Fibroblast of skin of left quadriceps (primary cell): ENCODE data around the gene NAGLU.
A peak's percentile ranks its signal among the peaks of the same experiment; 100 is the strongest.
"Not testable (repeated sequence)": the region's sequence is repeated elsewhere in the genome, so short reads cannot be mapped to it uniquely, and the experiment has no call there.

Experiments
- DNase-seq, 2 experiments: peaks; one replicate each; pipeline ENCODE4 v3.0.0-alpha.2; 2013; ENCODE audit warnings: low read depth in 2 of 2

NAGLU gene

DNA sequence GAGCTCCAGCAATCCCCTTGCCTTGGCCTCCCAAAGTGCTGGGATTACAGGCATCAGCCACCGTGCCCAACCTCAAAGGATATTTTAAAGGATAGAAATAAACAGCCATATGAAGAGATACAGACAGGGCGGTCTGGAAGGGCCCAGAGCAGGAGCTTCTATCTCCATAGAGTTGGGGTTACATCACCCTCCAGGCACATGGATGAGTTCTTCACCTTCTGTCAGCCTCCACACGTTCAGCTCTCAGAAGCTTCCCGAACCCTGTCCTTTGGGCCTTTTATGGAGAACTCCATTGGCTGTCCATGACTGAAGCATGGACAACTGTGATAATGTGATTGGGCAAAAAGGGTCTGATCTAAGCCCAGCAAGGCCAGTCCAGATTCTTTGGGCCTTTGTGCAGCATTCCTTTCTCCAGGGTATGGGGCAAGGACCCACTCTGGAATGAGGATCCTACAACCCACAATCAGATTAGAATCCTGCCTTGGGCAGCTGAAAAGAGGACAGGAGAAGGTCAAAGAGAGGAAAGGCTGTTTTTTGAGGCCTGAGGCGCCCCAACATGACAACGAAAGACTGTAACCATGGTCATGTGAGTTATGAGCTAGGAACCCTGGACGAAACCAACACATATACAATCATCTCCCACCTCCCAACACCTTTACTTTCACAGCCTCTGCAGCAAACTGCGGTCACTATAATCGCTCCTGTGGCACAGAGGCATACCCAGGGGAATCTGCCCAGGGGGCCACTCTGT lies 9.9 kb downstream of the NAGLU start:
- DNase-seq: not testable (repeated sequence)

DNA sequence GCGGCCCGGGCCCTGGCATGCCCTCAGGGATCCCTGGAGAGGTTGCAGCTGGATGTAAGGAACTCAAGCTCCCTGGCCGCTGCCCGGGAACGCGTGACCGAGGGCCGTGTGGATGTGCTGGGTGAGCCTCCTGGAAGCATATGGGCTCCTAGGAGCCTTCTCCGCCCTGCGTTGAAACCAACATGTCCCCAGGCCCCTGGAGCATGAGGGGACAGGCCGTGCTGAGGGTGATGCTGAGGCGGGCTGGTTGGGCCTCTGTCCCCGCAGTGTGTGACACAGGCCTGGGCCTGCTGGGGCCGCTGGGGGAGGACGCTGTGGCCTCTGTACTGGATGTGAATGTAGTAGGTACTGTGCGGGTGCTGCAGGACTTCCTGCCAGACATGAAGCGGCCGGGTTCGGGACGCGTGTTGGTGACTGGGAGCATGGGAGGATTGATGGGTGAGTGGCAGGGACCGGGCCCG lies 11.0 kb downstream of the NAGLU start:
- no peak for DNase-seq

DNA sequence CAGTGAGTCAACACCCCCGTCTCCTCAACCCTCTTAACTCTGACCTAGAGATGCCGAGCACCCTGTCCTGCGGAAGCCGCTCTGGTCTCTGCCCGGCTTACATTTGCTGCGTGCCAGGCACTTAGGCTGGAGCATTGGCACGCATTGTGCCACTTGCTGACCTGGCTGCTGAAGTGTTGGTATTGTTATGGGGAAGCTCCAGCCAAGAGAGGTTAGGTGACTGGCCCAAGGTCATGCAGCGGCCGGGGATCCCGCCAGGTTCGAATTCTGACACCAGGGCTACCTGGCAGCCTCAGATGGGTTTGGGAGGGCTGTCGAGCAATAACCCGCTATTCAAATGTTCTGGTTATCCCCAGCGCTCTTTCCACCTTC lies 11.6 kb downstream of the NAGLU start:
- no peak for DNase-seq

DNA sequence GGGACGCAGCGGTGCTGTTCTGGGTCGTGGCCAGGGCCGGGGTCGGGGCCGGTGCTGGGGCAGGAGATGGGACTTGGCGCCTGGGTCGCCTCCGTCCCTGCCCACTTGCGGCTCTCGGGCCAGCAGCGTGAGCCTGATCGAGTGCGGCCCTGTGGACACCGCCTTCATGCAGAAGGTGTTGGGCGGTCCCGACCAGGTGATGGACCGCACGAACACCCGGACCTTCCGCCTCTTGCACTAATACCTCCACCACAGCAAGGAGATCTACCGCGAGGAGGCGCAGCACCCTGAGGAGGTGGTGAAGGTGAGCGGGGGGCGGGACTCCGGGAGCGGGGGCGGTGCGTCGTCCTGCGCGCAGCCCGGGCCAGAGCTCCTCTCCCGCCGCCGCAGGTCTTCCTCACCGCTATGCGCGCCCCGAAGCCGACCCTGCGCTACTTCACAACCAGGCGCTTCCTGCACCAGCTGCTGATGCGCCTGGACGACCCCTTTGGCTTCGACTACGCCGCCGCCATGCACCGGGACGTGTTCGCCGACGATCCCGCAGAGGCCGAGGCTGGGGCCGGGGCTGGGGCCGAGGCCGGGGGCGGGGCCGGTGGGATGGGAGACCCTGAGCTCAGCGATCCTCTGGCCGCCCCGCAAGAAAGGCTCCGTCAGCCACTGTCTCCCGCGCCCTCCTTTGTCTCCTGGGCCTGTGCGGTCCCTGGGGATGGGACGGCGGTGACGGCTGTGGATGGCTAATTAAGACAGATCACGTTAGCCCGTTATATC lies 12.2 kb downstream of the NAGLU start:
- DNase-seq: no peak

DNA sequence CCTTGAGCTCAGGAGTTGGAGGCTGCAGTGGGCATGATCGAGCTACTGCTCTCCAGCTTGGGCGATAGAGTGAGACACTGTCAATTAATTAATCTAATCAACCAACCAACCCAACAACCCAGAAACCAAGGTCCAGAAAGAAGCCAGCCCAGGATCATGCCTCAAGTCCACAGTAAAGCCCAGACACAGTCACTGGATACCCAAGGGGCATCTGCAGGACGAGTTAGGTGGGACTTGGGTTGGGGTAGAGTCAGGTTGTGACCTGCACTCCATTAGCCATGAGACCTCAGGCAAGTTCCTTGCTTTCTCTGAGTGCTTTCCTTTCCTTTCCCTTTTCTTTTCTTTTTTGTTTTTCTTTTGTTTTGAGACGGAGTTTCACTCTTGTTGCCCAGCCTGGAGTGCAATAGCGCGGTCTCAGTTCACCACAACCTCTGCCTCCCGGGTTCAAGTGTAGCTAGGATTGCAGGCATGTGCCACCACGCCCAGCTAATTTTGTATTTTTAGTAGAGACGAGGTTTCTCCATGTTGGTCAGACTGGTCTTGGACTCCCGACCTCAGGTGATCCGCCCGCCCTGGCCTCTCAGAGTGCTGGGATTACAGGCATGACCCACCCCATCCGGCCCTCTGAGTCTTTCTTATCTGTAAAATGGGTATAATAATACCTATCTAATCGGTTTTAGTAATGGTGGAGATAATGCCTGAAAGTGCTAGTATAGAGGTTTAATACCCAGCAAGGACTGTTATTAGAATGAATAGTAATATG lies 13.1 kb downstream of the NAGLU start:
- DNase-seq: no peak

DNA sequence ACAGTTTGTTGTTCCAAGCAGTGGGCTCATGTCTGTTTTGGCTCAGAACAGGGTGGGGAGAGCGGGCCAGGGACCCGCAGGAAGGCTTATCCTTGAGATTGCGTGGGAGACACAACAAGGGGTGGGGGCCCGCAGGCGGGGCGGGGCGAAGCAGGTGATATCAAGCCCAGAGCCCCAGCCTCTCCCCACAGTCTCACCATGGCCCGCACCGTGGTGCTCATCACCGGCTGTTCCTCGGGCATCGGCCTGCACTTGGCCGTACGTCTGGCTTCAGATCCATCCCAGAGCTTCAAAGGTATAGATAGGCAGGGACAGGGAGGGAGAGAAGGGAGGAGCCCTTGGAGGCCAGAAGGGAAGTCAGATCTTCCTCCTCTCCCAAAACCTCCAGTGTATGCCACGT lies 16.7 kb downstream of the NAGLU start, which contains the start of gene HSD17B1:
HSD17B1 (plus strand) TSS at position 188 of the 400 bp plus-strand sequence; CDS start at position 199, 11 bp downstream.
- not testable (repeated sequence) for DNase-seq

DNA sequence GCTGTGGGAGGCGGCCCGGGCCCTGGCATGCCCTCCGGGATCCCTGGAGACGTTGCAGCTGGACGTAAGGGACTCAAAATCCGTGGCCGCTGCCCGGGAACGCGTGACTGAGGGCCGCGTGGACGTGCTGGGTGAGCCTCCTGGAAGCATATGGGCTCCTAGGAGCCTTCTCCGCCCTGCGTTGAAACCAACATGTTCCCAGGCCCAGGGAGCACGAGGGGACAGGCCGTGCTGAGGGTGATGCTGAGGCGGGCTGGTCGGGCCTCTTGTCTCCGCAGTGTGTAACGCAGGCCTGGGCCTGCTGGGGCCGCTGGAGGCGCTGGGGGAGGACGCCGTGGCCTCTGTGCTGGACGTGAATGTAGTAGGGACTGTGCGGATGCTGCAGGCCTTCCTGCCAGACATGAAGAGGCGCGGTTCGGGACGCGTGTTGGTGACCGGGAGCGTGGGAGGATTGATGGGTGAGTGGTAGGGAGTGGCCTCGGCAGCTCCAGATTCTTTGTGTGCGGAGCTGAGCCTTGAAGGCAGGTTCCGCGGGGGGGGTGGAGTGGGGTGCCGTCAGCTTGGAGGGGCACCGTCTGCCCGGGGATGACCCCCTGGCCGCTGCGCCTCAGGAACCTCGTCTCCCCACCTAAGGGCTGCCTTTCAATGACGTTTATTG lies 17.2 kb downstream of the NAGLU start:
- no peak for DNase-seq

DNA sequence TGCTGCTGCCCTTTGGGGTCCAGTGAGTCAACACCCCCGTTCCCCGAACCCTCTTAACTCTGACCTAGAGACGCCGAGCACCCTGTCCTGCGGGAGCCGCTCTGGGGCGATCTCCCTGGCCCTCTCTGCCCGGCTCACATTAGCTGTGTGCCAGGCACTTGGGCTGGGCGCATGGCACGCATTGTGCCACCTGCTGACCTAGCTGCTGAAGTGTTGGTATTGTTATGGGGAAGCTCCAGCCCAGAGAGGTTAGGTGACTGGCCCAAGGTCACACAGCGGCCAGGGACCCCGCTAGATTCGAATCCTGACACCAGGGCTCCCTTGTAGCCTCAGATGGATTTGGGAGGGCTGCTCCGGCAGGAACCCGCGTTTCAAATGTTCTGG lies 17.8 kb downstream of the NAGLU start:
- no peak for DNase-seq

DNA sequence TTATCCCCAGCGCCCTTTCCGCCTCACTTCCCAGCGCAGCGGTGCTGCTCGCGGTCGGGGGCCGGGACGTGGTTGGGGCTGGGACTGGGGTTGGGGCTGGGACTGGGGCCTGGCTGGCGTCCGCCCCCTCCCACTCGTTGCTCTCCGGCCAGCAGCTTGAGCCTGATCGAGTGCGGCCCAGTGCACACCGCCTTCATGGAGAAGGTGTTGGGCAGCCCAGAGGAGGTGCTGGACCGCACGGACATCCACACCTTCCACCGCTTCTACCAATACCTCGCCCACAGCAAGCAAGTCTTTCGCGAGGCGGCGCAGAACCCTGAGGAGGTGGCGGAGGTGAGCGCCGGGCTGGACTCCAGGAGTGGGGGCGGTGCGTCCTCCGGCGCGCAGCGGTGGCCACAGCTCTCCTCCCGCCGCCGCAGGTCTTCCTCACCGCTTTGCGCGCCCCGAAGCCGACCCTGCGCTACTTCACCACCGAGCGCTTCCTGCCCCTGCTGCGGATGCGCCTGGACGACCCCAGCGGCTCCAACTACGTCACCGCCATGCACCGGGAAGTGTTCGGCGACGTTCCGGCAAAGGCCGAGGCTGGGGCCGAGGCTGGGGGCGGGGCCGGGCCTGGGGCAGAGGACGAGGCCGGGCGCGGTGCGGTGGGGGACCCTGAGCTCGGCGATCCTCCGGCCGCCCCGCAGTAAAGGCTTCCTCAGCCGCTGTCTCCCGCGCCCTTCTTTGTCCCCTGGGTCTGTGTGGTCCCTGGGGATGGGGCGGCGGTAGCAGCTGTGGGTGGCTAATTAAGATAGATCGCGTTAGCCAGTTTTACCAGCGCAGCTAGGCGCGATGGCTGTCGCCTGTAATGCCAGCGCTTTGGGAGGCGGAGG lies 18.4 kb downstream of the NAGLU start:
- DNase-seq: peak in 1 of 2 experiments; percentile 50

DNA sequence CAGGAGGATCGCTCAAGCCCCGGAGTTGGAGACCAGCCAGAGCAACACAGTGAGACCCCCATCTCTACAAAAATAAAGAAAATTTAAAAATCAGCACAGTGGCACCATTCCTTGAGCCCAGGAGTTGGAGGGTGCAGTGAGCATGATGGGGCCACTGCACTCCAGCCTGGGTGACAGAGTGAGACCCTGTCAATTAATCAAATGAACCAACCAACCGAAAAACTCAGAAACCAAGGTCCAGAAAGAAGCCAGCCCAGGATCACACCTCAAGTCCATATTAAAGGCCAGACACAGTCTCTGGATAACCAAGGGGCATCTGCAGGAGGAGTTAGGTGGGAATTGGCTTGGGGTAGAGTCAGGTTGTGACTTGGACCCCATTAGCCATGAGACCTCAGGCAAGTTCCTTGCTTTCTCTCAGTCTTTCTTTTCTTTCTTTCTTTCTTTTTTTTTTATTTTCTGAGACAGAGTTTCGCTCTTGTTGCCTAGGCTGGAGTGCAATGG lies 19.1 kb downstream of the NAGLU start:
- no peak for DNase-seq

DNA sequence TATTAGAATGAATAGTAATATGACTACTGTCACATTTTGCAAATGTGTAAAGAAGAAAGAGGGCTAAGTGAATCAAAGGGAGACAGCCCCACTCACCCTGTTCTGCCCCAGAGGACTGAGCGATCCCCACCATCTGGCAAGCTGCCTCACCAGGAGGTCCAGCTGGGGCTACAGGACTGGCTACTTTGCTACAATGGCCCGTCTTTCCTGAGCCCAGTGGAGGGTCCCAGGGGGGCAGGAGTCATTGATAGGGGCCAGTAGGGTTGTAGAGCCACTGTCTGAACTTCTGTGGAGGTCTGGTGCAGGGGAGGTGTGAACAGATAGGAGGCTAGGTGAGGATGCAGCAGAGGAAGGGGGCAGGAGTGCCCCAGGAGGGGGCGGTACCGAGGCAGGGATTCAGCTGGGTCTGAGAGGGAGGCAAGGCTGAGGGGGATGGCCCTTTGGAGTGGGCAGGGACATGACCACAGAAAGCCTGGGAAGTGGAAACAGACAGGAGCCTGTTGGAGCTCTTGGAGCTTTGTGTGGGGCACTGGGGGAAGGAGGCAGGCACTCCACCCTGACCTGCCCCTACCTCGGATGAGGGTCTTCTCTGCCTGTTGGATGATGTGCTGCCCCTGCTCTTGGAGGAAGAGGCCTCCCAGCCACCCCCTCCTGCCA lies 20.0 kb downstream of the NAGLU start:
- DNase-seq: not testable (repeated sequence)

DNA sequence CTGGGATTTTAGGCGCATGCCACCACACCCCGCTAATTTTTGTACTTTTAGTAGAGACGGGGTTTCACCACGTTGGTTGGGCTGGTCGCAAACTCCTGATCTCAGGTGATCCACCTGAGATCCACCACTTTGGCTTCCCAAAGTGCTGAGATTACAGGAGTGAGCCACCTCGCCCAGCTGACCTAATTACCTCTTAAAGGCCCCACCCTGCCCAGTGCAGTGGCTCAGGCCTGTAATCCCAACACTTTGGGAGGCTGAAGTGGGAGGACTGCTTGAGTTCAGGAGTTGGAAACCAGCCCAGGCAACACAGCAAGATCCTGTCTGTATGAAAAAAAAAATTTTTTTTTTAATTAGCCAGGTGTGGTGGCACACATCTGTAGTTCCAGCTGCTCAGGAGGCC lies 23.0 kb downstream of the NAGLU start:
- no peak for DNase-seq

DNA sequence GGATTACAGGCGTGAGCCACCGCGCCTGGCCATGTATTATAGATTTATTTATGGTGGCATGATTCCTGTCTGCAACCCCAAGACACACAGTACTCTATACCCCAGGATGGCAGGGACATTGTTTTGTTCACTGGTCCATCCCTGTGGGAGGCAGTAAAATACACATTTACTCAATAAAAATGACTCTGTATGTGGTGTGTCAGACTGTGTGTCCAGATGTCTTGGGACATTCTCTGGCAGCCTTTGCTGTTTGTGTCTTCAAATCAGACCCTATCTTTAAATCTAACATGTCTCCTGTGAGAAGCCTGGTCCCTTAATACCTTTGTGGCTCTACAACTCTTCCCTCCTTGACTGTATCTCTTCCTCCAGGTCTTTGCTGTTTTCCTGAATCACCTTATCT lies 24.2 kb downstream of the NAGLU start:
- DNase-seq: no peak

DNA sequence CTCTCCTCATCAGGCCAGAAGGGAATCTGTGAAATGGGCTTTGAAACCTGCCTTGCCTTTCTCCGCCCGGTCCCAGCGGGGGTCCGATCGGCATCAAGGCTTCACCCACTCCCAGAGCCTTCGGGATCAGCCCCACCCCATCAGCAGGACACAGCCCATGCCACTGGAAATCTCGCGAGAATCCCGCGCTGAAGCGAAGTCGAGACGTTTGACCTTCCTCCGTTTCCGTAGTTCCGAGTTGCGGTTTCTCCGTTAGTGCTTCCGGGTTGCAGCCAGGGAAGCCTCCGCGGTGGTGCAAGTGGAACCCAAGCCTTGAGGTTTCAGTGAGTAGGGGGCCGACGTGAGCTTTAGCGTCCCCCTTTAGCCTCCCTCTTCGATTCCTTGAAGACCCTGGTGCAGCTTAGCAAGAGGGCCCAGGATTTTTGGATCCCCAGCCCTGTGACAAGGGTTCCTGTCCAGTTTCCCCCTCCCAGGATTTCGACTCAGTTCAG lies 25.9 kb downstream of the NAGLU start, which contains the start of gene COASY:
COASY (plus strand) TSS at position 252 of the 491 bp plus-strand sequence. CDS start 475 bp downstream, outside the sequence.
- DNase-seq: peak; percentile 97

DNA sequence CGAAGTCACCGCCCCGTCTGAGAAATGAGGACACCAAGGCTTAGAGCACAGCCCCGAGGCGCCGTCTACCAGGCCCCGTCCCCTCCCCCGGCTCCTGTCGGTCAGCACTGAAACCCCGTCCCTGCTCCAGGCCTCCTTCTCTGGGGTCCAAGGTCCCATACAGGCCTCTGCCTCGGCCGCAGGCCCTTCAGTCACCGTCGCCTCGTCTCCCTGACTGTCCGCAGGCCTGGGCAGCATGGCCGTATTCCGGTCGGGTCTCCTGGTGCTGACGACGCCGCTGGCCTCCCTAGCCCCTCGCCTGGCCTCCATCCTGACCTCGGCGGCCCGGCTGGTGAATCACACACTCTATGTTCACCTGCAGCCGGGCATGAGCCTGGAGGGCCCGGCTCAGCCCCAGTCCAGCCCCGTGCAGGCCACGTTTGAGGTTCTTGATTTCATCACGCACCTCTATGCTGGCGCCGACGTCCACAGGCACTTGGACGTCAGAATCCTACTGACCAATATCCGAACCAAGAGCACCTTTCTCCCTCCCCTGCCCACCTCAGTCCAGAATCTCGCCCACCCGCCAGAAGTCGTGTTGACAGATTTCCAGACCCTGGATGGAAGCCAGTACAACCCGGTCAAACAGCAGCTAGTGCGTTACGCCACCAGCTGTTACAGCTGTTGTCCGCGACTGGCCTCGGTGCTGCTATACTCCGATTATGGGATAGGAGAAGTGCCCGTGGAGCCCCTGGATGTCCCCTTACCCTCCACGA lies 26.5 kb downstream of the NAGLU start:
- DNase-seq: no peak

DNA sequence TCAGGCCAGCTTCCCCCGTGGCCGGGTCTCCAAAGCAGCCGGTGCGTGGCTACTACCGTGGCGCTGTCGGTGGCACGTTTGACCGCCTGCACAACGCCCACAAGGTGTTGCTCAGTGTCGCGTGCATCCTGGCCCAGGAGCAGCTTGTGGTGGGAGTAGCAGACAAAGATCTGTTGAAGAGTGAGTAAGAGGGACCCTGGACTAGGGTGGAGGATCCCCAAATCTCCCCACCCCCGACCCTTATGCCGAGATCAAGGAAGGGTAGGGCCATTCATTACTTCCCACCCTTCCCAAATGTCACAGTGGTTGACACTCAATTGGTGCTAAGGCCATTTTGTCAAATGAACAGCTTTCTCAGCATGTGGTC lies 27.1 kb downstream of the NAGLU start:
- DNase-seq: no peak

DNA sequence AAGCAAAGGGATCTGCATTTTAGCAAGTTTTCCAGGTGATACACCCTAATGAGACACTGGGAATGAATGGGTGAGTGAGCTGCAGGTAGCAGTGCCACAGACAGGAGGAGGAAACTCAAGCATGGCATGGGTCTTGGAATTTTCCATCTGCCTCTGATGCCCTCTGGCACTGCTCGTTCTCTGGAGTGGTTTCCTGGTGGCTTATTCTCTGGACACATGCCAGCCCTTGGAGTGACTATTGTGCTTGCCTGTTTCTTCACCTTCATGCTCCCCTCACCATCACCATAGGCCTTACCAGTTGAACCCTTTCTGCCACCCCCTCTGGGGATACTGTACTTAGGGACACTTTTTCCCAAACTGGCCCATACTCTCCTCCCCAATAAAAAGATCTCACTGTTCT lies 27.5 kb downstream of the NAGLU start:
- DNase-seq: no peak

DNA sequence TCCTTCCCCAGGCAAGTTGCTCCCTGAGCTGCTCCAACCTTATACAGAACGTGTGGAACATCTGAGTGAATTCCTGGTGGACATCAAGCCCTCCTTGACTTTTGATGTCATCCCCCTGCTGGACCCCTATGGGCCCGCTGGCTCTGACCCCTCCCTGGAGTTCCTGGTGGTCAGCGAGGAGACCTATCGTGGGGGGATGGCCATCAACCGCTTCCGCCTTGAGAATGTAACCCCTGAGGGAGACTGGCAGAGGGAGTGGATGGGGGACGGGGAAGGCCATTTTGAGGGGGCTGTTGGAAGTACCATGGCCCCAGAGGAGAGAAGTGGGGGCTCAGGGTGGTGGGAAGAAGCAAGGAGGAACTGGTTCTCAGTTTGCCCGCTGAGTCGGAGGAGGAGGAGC lies 27.9 kb downstream of the NAGLU start:
- DNase-seq: no peak
